HK-2 (cell line): ENCODE measurements around the gene KDM6B.
"Not testable (repeated sequence)": the region's sequence is repeated elsewhere in the genome, so short reads cannot be mapped to it uniquely, and the experiment has no call there.

Source experiments
- DNase-seq: peaks from one replicate; pipeline ENCODE4 v3.0.0-alpha.2; 2018; ENCODE audit not compliant: unreplicated experiment

Gene KDM6B

GRCh38 chr17:7833795-7834541, at the start of gene KDM6B:
TSS of gene KDM6B (plus strand) at chr17:7834217. CDS start at chr17:7845555, 11,338 bp downstream.
- peak; percentile 86 for DNase-seq

- no peak for DNase-seq
Measured at GRCh38 chr17:7786866-7787265, 47.2 kb upstream of the KDM6B start.

- no peak for DNase-seq
Measured at GRCh38 chr17:7789131-7789530, 44.9 kb upstream of the KDM6B start.

- no peak for DNase-seq
Measured at GRCh38 chr17:7790150-7790549, 43.9 kb upstream of the KDM6B start.

GRCh38 chr17:7792611-7793010, 41.4 kb upstream of the KDM6B start:
- no peak for DNase-seq

- DNase-seq: no peak
Measured at GRCh38 chr17:7794075-7794663, 39.8 kb upstream of the KDM6B start.

- no peak for DNase-seq
Measured at GRCh38 chr17:7797976-7798375, 36.0 kb upstream of the KDM6B start.

GRCh38 chr17:7798839-7799238, 35.2 kb upstream of the KDM6B start:
- DNase-seq: no peak

GRCh38 chr17:7803981-7804380, 30.0 kb upstream of the KDM6B start:
- DNase-seq: no peak

- no peak for DNase-seq
Measured at GRCh38 chr17:7806587-7806986, 27.4 kb upstream of the KDM6B start.

GRCh38 chr17:7807206-7807605, 26.8 kb upstream of the KDM6B start:
- no peak for DNase-seq

GRCh38 chr17:7809086-7809790, 24.8 kb upstream of the KDM6B start:
- peak; percentile 10 for DNase-seq

GRCh38 chr17:7809791-7810343, 24.1 kb upstream of the KDM6B start:
- DNase-seq: not testable (repeated sequence)

GRCh38 chr17:7811251-7811650, 22.8 kb upstream of the KDM6B start:
- no peak for DNase-seq

- no peak for DNase-seq
Measured at GRCh38 chr17:7814969-7815368, 19.0 kb upstream of the KDM6B start.

GRCh38 chr17:7816926-7817642, 16.9 kb upstream of the KDM6B start:
- DNase-seq: no peak

GRCh38 chr17:7817643-7817964, 16.4 kb upstream of the KDM6B start:
- DNase-seq: no peak

GRCh38 chr17:7818026-7818425, 16.0 kb upstream of the KDM6B start:
- DNase-seq: no peak

- DNase-seq: no peak
Measured at GRCh38 chr17:7818746-7819645, 15.0 kb upstream of the KDM6B start.

- no peak for DNase-seq
Measured at GRCh38 chr17:7820231-7820630, 13.8 kb upstream of the KDM6B start.

- no peak for DNase-seq
Measured at GRCh38 chr17:7822126-7822525, 11.9 kb upstream of the KDM6B start.
